ENCODE data around the gene CTDP1. TPM values are rescaled to one million over a fixed set of nuclear protein-coding genes. Genes with fewer than 3 reads are reported as not detected.
A peak's percentile ranks its signal among the peaks of the same experiment; 100 is the strongest.

The CTDP1 gene
- total RNA-seq, 2 experiments from 2014 or later: 69.0 to 79.6 TPM

GRCh38 chr18:79772865-79773696 is 93.5 kb downstream of the CTDP1 start:
- ChIA-PET POLR2A (no interaction called here), CTCF (no interaction called here)
- H3K27ac Mint-ChIP-seq: no peak overlapping the region
- peaks cover 5 to 49% of the 10 kb centered on the region in 2 experiments for H3K9me3 ChIP-seq (ENCODE audit: control insufficient read depth in 1 of 2, insufficient read depth in 1 of 2, low read length in 2 of 2)
- no peak overlapping the region for H3K4me3 Mint-ChIP-seq
- no peak overlapping the region for H3K27ac ChIP-seq (ENCODE audit: low read depth in 1 of 2, low read length in 2 of 2)
- intact Hi-C loops (cut with DNase I, micrococcal nuclease): no loop called here
- H3K27me3 ChIP-seq (ENCODE audit: control insufficient read depth in 1 of 2, insufficient read depth in 2 of 2, low read length in 2 of 2): peaks cover 0 to 2% of the 10 kb centered on the region in 2 experiments
- H3K36me3 Mint-ChIP-seq (ENCODE audit: low read depth): no peaks in the 10 kb centered on the region
- ATAC-seq (ENCODE audit: poor library complexity) (no peak), DNase-seq (peak in 1 of 14 experiments; percentile 14)
- H3K4me1 Mint-ChIP-seq (ENCODE audit: low read depth): no peaks in the 10 kb centered on the region
- no peak overlapping the region for H3K4me3 ChIP-seq (ENCODE audit: low read length)
- no peaks in the 10 kb centered on the region for H3K36me3 ChIP-seq (ENCODE audit: insufficient read depth, low read length)
- peaks cover 27% of the 10 kb centered on the region for H3K27me3 Mint-ChIP-seq
- peaks cover 3% of the 10 kb centered on the region for H3K9me3 Mint-ChIP-seq
- TF ChIP-seq CTCF (IDR thresholded peaks at IDR 0.05): no peak
- no peaks in the 10 kb centered on the region for H3K4me1 ChIP-seq (ENCODE audit: insufficient read depth, low read length)

DNA sequence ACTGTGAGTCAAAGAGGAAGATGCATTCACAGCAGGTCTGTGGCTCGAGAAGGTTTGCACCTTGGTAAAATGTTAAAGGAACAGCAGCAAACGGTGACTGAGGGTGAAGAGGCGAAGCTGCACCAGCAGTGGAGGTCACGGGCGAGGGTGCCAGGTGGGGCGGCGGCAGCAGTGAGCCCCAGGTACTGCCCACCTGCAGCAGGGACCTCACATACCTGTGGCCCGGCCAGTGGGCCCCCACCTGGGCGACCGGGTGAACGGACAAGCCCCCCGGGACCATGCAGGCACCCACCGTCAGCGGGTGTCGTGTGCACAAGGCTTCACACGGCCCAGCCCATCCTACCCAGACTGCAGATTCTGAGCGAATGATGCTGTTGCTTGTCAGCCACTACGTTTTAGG is 94.5 kb downstream of the CTDP1 start:
- Mint-ChIP-seq H3K36me3 (ENCODE audit: low read depth) (no peaks in the 10 kb centered on the region), H3K4me1 (ENCODE audit: low read depth) (no peaks in the 10 kb centered on the region), H3K27me3 (peaks cover 30% of the 10 kb centered on the region), H3K4me3 (no peak overlapping the region), H3K9me3 (no peaks in the 10 kb centered on the region), H3K27ac (no peak overlapping the region)
- H3K4me3 ChIP-seq (ENCODE audit: low read length): no peak overlapping the region
- no peaks in the 10 kb centered on the region for H3K36me3 ChIP-seq (ENCODE audit: insufficient read depth, low read length)
- H3K27ac ChIP-seq (ENCODE audit: low read depth in 1 of 2, low read length in 2 of 2): no peak overlapping the region
- DNase-seq (no peak), ATAC-seq (ENCODE audit: poor library complexity) (no peak)
- ChIA-PET CTCF (no interaction called here), POLR2A (no interaction called here)
- H3K4me1 ChIP-seq (ENCODE audit: insufficient read depth, low read length): no peaks in the 10 kb centered on the region
- no peak for TF ChIP-seq CTCF (IDR thresholded peaks at IDR 0.05)
- H3K27me3 ChIP-seq (ENCODE audit: control insufficient read depth in 1 of 2, insufficient read depth in 2 of 2, low read length in 2 of 2): peaks cover 0 to 4% of the 10 kb centered on the region in 2 experiments
- peaks cover 0 to 55% of the 10 kb centered on the region in 2 experiments for H3K9me3 ChIP-seq (ENCODE audit: control insufficient read depth in 1 of 2, insufficient read depth in 1 of 2, low read length in 2 of 2)
- intact Hi-C loops (cut with DNase I, micrococcal nuclease): no loop called here

GRCh38 chr18:79775441-79776221 is 96.0 kb downstream of the CTDP1 start:
- ChIA-PET POLR2A (no interaction called here), CTCF (no interaction called here)
- H3K4me1 Mint-ChIP-seq (ENCODE audit: low read depth): no peaks in the 10 kb centered on the region
- DNase-seq (peak in 1 of 14 experiments; percentile 20), ATAC-seq (ENCODE audit: poor library complexity) (no peak)
- peaks cover 0 to 52% of the 10 kb centered on the region in 2 experiments for H3K9me3 ChIP-seq (ENCODE audit: control insufficient read depth in 1 of 2, insufficient read depth in 1 of 2, low read length in 2 of 2)
- no peak overlapping the region for H3K27ac Mint-ChIP-seq
- no peaks in the 10 kb centered on the region for H3K9me3 Mint-ChIP-seq
- no peaks in the 10 kb centered on the region for H3K4me1 ChIP-seq (ENCODE audit: insufficient read depth, low read length)
- peaks cover 30% of the 10 kb centered on the region for H3K27me3 Mint-ChIP-seq
- no peak for TF ChIP-seq CTCF (IDR thresholded peaks at IDR 0.05)
- H3K4me3 ChIP-seq (ENCODE audit: low read length): no peak overlapping the region
- H3K36me3 ChIP-seq (ENCODE audit: insufficient read depth, low read length): no peaks in the 10 kb centered on the region
- H3K27ac ChIP-seq (ENCODE audit: low read depth in 1 of 2, low read length in 2 of 2): no peak overlapping the region
- intact Hi-C loops (cut with DNase I, micrococcal nuclease): no loop called here
- no peaks in the 10 kb centered on the region for H3K36me3 Mint-ChIP-seq (ENCODE audit: low read depth)
- no peak overlapping the region for H3K4me3 Mint-ChIP-seq
- peaks cover 0 to 4% of the 10 kb centered on the region in 2 experiments for H3K27me3 ChIP-seq (ENCODE audit: control insufficient read depth in 1 of 2, insufficient read depth in 2 of 2, low read length in 2 of 2)
